Glutamatergic neuron (in vitro differentiated cells): ENCODE data around the gene CFAP221. TPM values are rescaled to one million over a fixed set of nuclear protein-coding genes. Genes with fewer than 3 reads are reported as not detected.

Experiments
- DNase-seq: peaks from one replicate; pipeline ENCODE4 v3.0.0; 2022
- H3K27ac Mint-ChIP-seq: one replicate; pipeline ENCODE4 v1.8.0; 2020; ENCODE audit warnings: mild to moderate bottlenecking, mixed read lengths, inconsistent platforms; ENCODE audit not compliant: unreplicated experiment
- H3K27me3 Mint-ChIP-seq: one replicate; pipeline ENCODE4 v1.8.0; 2020; ENCODE audit warnings: mild to moderate bottlenecking, moderate library complexity, mixed read lengths, inconsistent platforms; ENCODE audit not compliant: unreplicated experiment
- H3K36me3 Mint-ChIP-seq: one replicate; pipeline ENCODE4 v1.8.0; 2020; ENCODE audit warnings: mild to moderate bottlenecking, mixed read lengths, inconsistent platforms; ENCODE audit not compliant: unreplicated experiment
- H3K4me1 Mint-ChIP-seq: one replicate; pipeline ENCODE4 v1.8.0; 2020; ENCODE audit warnings: mild to moderate bottlenecking, low read depth, mixed read lengths, inconsistent platforms; ENCODE audit not compliant: unreplicated experiment
- H3K4me3 Mint-ChIP-seq: one replicate; pipeline ENCODE4 v1.8.0; 2020; ENCODE audit warnings: mild to moderate bottlenecking, mixed read lengths, inconsistent platforms; ENCODE audit not compliant: unreplicated experiment
- H3K9me3 Mint-ChIP-seq: one replicate; pipeline ENCODE4 v1.8.0; 2020; ENCODE audit warnings: mild to moderate bottlenecking, moderate library complexity, mixed read lengths, inconsistent platforms; ENCODE audit not compliant: unreplicated experiment
- CTCF ChIP-seq: fragments of 200-600 bp; sonication (generic); IDR thresholded peaks from one replicate; pipeline ENCODE4 v1.5.0; 2021; ENCODE audit not compliant: partially characterized antibody, unreplicated experiment
- total RNA-seq: library from RNA; stranded (reverse); fragmentation: NEBNext Ultra II Directional; extraction: Animal tissue kit (Norgen Biotek cat#: 25700); gene quantifications from one replicate; pipeline ENCODE4 v1.2.1, GENCODE V29; 2021; ENCODE audit not compliant: unreplicated experiment

Gene CFAP221
- total RNA-seq, 1 donor from 2014 or later: 0.34 TPM

- Mint-ChIP-seq H3K36me3 (no peaks in the 10 kb centered on the region), H3K4me3 (no peak overlapping the region), H3K9me3 (no peaks in the 10 kb centered on the region), H3K4me1 (peaks cover 15% of the 10 kb centered on the region), H3K27ac (no peak overlapping the region), H3K27me3 (no peaks in the 10 kb centered on the region)
- TF ChIP-seq CTCF: no peak
- DNase-seq: no peak
These were observed 101.1 kb downstream of the CFAP221 start for GRCh38 chr2:119645173-119645855.

GRCh38 chr2:119646149-119646548, 101.9 kb downstream of the CFAP221 start:
- Mint-ChIP-seq H3K4me1 (peaks cover 13% of the 10 kb centered on the region), H3K4me3 (no peak overlapping the region), H3K36me3 (no peaks in the 10 kb centered on the region), H3K27ac (no peak overlapping the region), H3K27me3 (no peaks in the 10 kb centered on the region), H3K9me3 (no peaks in the 10 kb centered on the region)
- no peak for DNase-seq
- TF ChIP-seq CTCF: no peak

GRCh38 chr2:119647440-119648169, 103.4 kb downstream of the CFAP221 start:
- peaks cover 7% of the 10 kb centered on the region for H3K4me1 Mint-ChIP-seq
- H3K9me3 Mint-ChIP-seq: no peaks in the 10 kb centered on the region
- no peak overlapping the region for H3K27ac Mint-ChIP-seq
- no peaks in the 10 kb centered on the region for H3K27me3 Mint-ChIP-seq
- no peak for TF ChIP-seq CTCF
- H3K36me3 Mint-ChIP-seq: no peaks in the 10 kb centered on the region
- no peak overlapping the region for H3K4me3 Mint-ChIP-seq
- no peak for DNase-seq

- H3K9me3 Mint-ChIP-seq: no peaks in the 10 kb centered on the region
These were observed 105.2 kb downstream of the CFAP221 start for GRCh38 chr2:119649364-119649917.

More at GRCh38 chr2:119649364-119649917, 105.2 kb downstream of the CFAP221 start:
- Mint-ChIP-seq H3K4me3 (no peak overlapping the region), H3K4me1 (peaks cover 7% of the 10 kb centered on the region), H3K36me3 (no peaks in the 10 kb centered on the region), H3K27me3 (no peaks in the 10 kb centered on the region), H3K27ac (no peak overlapping the region)
- no peak for TF ChIP-seq CTCF
- DNase-seq: no peak
